ENCODE measurements around the gene LMNTD2.

DNA sequence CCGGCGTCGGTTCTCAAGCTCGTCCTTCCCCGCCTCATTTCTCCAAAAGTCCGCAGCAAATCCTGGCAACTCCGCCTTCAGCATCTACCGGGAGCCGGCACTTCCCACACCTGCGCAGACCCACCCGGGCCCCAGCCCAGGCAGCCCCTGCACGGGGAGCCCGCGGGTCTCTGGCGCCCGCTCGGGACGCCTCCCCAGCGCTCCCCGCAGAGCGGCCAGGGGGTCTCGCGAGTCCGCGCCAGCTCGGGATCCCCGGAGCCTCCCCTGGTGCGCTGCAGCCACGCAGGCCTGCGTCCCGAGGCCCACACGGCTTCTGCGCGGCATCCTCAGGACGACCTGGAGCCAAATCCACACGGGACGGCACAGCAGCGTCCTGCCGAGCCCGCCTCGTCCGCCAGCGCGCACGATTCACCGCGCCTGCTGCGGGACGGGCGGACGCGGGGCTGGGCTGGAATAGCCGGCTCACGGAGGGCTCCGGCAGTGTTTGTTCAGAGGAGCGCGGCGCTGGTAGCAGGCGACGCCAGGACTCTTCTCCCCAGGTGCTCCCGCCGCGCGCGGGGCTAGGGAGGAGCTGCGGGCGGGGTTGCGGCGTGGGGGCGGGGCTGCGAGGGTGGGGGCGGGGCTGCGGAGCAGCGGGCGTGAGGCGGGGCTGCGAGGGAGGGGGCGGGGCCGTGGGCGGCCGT lies 14.9 kb upstream of the LMNTD2 start:
- TF ChIP-seq FOXM1 (IDR thresholded peaks at IDR 0.05; ENCODE audit: borderline replicate concordance) (no peak), SP1 (IDR thresholded peaks at IDR 0.05) (no peak), FOXA1 (IDR thresholded peaks at IDR 0.05) (no peak)
